NT2/D1 (cell line): ENCODE measurements around the gene KRCC1.

ENCODE experiments used
- YY1 ChIP-seq: IDR thresholded peaks from 2 replicates; pipeline ENCODE4 v1.6.1; 2011; ENCODE audit not compliant: insufficient read length, insufficient read depth
- ZNF274 ChIP-seq: IDR thresholded peaks from 2 replicates; pipeline ENCODE4 v1.6.1; 2011; ENCODE audit warnings: mild to moderate bottlenecking, low read depth, low read length

GRCh38 chr2:88095022-88095421 is 39.4 kb upstream of the KRCC1 start:
- TF ChIP-seq YY1 (no peak), ZNF274 (no peak)
